IPS DF 6.9 (cell line): ENCODE data around the gene NRBP1.
A peak's percentile ranks its signal among the peaks of the same experiment; 100 is the strongest.

Source experiments
- DNase-seq: peaks from one replicate; pipeline ENCODE4 v3.0.0-alpha.2; 2013; ENCODE audit warnings: low read depth, low spot score
- H3K27ac ChIP-seq: one replicate; pipeline ENCODE4 v1.5.1; 2013; ENCODE audit warnings: low read length, control low read depth
- H3K27me3 ChIP-seq: 2 replicates; pipeline ENCODE4 v1.6.1; 2013; ENCODE audit warnings: mild to moderate bottlenecking, low read length; ENCODE audit not compliant: control insufficient read depth, insufficient read depth
- H3K36me3 ChIP-seq: 2 replicates; pipeline ENCODE4 v1.6.1; 2013; ENCODE audit warnings: low read length; ENCODE audit not compliant: control insufficient read depth, insufficient read depth
- H3K4me1 ChIP-seq: 2 replicates; pipeline ENCODE4 v1.6.1; 2013; ENCODE audit warnings: low read length; ENCODE audit not compliant: control insufficient read depth, insufficient read depth
- H3K4me3 ChIP-seq: 2 replicates; pipeline ENCODE4 v1.5.1; 2013; ENCODE audit warnings: mild to moderate bottlenecking, low read length
- H3K9me3 ChIP-seq: 2 replicates; pipeline ENCODE4 v1.6.1; 2013; ENCODE audit warnings: low read length, inconsistent platforms; ENCODE audit not compliant: control insufficient read depth, insufficient read depth
- WGBS: extraction: QIAGEN DNeasy Blood & Tissue Kit; methylation state at CpG from one replicate; pipeline ENCODE4 v1.1.7; 2013; ENCODE audit warnings: mixed read lengths, missing lambda C conversion rate; ENCODE audit not compliant: insufficient read length, insufficient coverage; 5-methylcytosine and 5-hydroxymethylcytosine counted together

Gene NRBP1

GRCh38 chr2:27400348-27401135 lies 27.9 kb upstream of the NRBP1 start:
- H3K27me3 ChIP-seq, result no peaks in the 10 kb centered on the region
- H3K27ac ChIP-seq, result no peak overlapping the region
- WGBS, result no CpG with 5 or more reads among the region's 2 CpGs
- H3K4me1 ChIP-seq, result no peaks in the 10 kb centered on the region
- no peak for DNase-seq
- no peaks in the 10 kb centered on the region for H3K36me3 ChIP-seq
- no peak overlapping the region for H3K4me3 ChIP-seq
- H3K9me3 ChIP-seq, result no peaks in the 10 kb centered on the region

DNA sequence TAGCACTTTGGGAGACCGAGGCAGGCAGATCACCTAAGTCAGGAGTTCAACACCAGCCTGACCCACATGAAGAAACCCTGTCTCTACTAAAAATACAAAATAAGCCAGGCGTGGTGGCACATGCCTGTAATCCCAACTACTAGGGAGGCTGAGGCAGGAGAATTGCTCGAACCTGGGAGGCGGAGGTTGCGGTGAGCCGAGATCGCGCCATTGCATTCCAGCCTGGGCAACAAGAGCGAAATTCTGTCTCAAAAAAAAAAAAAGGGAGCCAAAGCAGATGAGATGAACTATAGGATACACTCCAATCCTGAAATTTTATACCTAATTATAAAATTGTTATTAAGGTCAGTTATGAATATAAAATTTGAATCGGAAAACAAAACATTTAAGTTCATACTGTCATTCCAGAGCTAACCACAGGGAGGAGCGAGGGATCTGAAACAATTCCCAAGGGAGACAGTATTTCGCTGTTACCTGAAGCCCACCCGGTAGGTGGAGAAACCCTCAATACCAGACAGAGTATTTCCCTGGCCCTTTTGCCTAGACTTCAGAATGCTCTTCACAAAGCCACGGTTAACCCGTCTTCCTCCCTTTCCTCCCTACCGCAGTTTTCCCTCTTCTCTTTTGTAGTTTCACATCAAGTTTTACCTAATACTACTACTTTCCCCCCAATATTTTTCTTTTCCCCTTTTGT lies 20.5 kb upstream of the NRBP1 start:
- H3K36me3 ChIP-seq, result no peaks in the 10 kb centered on the region
- H3K4me3 ChIP-seq, result peak overlapping the region; percentile 40; the same call in 1 of the 2 replicates
- no peaks in the 10 kb centered on the region for H3K9me3 ChIP-seq
- H3K27me3 ChIP-seq, result no peaks in the 10 kb centered on the region
- DNase-seq, result no peak
- 100% methylated on average over 1 of the region's 16 CpGs for WGBS
- no peak overlapping the region for H3K27ac ChIP-seq
- H3K4me1 ChIP-seq, result no peaks in the 10 kb centered on the region; the same call in 1 of the 2 replicates

DNA sequence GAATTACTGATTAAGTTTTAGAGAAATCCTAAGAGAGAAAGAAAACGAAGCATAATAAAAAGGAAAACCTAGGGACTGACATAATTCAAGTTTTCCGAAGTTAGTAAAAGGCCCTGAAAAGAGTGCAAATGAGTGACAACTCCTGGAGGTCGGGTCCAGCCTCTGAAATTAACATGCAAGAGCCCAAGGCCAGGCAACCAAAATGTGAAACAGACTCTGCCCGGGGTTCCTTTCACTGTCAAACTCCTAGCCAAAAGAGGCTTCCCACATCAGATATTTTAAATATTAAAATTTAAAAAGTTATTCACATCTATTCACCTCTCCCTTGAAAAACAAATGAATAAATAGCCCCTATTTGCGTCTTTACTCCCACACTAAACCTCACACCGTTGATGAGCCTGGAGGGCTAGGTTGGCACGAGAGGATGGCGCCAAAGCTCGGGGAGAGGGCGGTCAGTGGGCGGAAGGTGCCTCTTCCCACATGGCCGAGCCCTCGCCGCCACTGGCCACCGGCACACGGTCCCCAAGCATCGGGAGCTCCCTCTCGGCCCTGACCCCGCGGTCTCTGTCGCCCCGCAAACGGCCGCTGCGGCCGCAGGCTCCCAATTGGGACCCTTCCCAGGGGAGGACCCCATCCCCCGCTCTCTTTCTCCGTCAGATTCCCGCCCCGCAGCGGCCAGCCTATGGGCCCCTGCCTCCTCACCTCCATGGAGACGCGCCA lies 19.7 kb upstream of the NRBP1 start:
- no CpG with 5 or more reads among the region's 33 CpGs for WGBS

DNA sequence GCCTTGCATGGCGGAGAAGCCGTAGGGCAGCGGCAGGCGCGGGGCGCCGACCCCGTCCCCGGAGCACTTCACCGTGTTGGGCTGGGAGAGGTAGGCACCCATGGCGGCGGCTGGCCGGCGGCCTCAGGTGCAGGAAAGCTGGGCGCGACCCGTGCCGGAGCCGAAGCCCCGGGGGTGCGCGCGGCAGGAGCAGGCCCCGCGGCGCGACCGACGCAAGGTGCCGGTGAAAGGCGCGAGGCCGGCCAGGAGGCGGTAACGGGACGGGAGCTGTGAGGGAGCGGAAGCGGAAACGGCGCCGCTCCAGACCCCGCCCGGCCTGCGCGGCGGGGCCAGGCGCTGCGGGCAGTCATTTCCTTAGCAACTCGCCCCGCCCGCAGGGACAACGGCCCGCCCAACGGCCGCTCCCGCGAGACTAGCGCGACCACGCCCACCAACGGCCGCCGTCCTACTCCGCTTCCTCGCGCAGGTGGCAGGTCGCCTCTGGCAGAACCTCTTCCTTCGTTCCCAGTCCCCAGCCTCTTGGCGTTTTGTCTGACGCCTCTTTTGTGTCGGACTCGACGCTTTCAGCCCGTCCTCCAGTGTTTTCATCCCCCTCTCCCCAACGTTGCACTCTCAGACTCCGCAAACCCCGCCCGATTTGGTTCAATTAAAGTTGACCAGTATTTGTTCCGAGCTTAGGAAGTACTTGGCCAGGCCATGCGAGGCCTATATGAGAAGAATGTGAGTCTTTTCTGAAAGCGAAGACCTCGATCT lies 18.9 kb upstream of the NRBP1 start, which contains the start of gene PPM1G:
Gene PPM1G, minus strand, starts transcription at position 271 of the 753 bp plus-strand sequence. Its CDS starts 169 bp downstream, at position 102.
- Histone ChIP-seq H3K4me3 (peak within 1 kb of the TSS; percentile 94), H3K4me1 (no peaks in the 10 kb centered on the region; the same call in 1 of the 2 replicates), H3K36me3 (no peaks in the 10 kb centered on the region), H3K9me3 (no peaks in the 10 kb centered on the region), H3K27ac (no peak within 1 kb of the TSS), H3K27me3 (no peaks in the 10 kb centered on the region)
- no CpG with 5 or more reads among the region's 82 CpGs for WGBS
- peak; percentile 85 for DNase-seq

More for the DNA sequence above, 19.7 kb upstream of the NRBP1 start:
- no peak for DNase-seq
- Histone ChIP-seq H3K27ac (no peak overlapping the region), H3K36me3 (no peaks in the 10 kb centered on the region), H3K27me3 (no peaks in the 10 kb centered on the region), H3K4me1 (no peaks in the 10 kb centered on the region; the same call in 1 of the 2 replicates), H3K4me3 (peak overlapping the region; percentile 94), H3K9me3 (no peaks in the 10 kb centered on the region)

GRCh38 chr2:27412419-27413152 lies 15.8 kb upstream of the NRBP1 start:
- Histone ChIP-seq H3K36me3 (no peaks in the 10 kb centered on the region), H3K4me3 (no peak overlapping the region), H3K9me3 (no peaks in the 10 kb centered on the region), H3K27ac (no peak overlapping the region), H3K4me1 (no peaks in the 10 kb centered on the region; the same call in 1 of the 2 replicates), H3K27me3 (no peaks in the 10 kb centered on the region)
- no peak for DNase-seq
- no CpG with 5 or more reads among the region's 9 CpGs for WGBS

DNA sequence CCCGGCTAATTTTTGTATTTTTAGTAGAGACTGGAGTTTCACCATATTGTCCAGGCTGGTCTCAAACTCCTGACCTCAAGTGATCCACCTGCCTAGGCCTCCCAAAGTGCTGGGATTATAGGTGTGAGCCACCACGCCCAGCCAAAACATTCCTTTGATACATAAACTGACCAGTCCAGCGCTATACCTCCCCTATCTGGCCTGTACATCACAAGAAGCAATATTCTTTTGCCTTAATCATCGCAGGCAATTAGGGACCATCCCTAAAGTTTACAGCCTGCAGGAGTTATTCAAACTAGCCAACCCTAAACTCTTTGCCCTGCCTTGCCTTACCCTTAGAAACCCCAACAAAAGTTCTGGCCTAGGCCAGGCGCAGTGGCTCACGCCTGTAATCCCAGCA lies 12.3 kb upstream of the NRBP1 start:
- no CpG with 5 or more reads among the region's 6 CpGs for WGBS
- Histone ChIP-seq H3K27me3 (no peaks in the 10 kb centered on the region), H3K36me3 (no peaks in the 10 kb centered on the region), H3K9me3 (no peaks in the 10 kb centered on the region), H3K4me3 (no peak overlapping the region), H3K27ac (no peak overlapping the region), H3K4me1 (no peaks in the 10 kb centered on the region)
- DNase-seq, result no peak

- DNase-seq, result no peak
- Histone ChIP-seq H3K4me3 (no peak overlapping the region), H3K4me1 (no peaks in the 10 kb centered on the region), H3K27ac (no peak overlapping the region), H3K27me3 (no peaks in the 10 kb centered on the region), H3K36me3 (no peaks in the 10 kb centered on the region), H3K9me3 (no peaks in the 10 kb centered on the region)
Observed at GRCh38 chr2:27420996-27421395, 7.4 kb upstream of the NRBP1 start.

DNA sequence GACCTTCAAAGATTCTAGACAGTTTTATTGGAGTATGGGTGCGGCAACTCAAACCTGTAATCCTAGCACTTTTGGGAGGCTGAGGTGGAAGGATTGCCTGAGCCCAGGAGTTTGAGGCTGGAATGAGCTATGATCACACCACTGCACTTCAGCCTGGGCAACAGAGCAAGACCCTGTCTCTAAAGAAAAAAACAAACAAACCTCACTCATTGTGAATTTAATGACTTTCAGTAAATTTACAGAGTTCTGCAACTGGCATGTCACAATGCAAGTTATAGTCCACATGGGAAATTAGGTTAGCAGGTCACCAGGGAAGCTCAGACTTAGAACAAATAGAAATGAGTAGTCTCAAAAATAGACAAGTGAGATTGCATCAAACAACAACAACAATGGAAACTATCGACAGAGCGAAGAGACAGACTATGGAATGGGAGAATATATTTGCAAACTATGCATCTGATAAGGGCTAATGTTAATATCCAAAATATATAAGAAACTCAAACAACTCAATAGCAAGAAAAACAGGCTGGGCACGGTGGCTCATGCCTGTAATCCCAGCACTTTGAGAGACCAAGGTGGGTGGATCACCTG lies 6.7 kb upstream of the NRBP1 start:
- DNase-seq, result no peak
- no peaks in the 10 kb centered on the region for H3K4me1 ChIP-seq
- H3K27me3 ChIP-seq, result no peaks in the 10 kb centered on the region
- no CpG with 5 or more reads among the region's 4 CpGs for WGBS
- no peak overlapping the region for H3K4me3 ChIP-seq
- no peaks in the 10 kb centered on the region for H3K9me3 ChIP-seq
- no peaks in the 10 kb centered on the region for H3K36me3 ChIP-seq
- H3K27ac ChIP-seq, result no peak overlapping the region

GRCh38 chr2:27422958-27423357 lies 5.5 kb upstream of the NRBP1 start:
- Histone ChIP-seq H3K27me3 (no peaks in the 10 kb centered on the region), H3K9me3 (no peaks in the 10 kb centered on the region), H3K36me3 (no peaks in the 10 kb centered on the region), H3K4me3 (no peak overlapping the region), H3K27ac (no peak overlapping the region), H3K4me1 (no peaks in the 10 kb centered on the region; the same call in 1 of the 2 replicates)
- WGBS, result no CpG with 5 or more reads among the region's 3 CpGs
- no peak for DNase-seq
